Measurements from ENCODE around the gene ETFA. TPM values are rescaled to one million over a fixed set of nuclear protein-coding genes. Genes with fewer than 3 reads are reported as not detected.
A peak's percentile ranks its signal among the peaks of the same experiment; 100 is the strongest.

Gene ETFA
- total and polyA plus RNA-seq, 4 experiments from 2014 or later, result 47.7 to 106 (median 76.5) TPM

DNA sequence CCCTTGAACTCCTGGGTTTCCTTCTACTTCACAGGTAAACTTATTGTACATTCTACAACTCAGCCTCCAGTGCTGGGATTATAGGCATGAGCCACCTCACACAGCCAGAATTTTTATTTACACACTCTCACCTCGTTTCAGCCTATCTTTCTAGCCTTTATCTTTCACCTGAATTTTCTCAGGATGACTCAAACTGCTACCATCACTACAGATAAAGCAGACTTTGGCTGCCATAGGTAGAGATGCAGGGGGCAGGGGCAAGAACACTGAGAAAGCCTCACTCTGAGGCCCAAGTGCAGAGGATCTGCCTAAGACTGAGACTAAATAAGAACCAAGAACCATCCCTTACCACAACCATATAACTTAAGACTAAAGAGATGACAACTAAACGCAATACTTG, 59.0 kb downstream of the ETFA start:
- H3K27ac Mint-ChIP-seq, result no peak overlapping the region
- no peaks in the 10 kb centered on the region for H3K4me1 ChIP-seq (ENCODE audit: insufficient read depth, low read length)
- H3K27ac ChIP-seq (ENCODE audit: low read depth, low read length), result no peak overlapping the region
- H3K4me3 ChIP-seq (ENCODE audit: low read length in 2 of 2), result no peak overlapping the region
- H3K27me3 ChIP-seq (ENCODE audit: insufficient read depth, low read length), result no peaks in the 10 kb centered on the region
- H3K4me1 Mint-ChIP-seq, result peaks cover 0 to 1% (median under 1%) of the 10 kb centered on the region in 4 donors
- peaks cover 0 to 15% of the 10 kb centered on the region in 2 donors for H3K36me3 Mint-ChIP-seq
- no peak overlapping the region for H3K4me3 Mint-ChIP-seq
- intact Hi-C loops (cut with micrococcal nuclease), result no loop called here
- H3K36me3 ChIP-seq (ENCODE audit: insufficient read depth, low read length), result no peaks in the 10 kb centered on the region
- H3K9me3 ChIP-seq (ENCODE audit: control insufficient read depth in 1 of 2, low read length in 2 of 2), result no peaks in the 10 kb centered on the region
- H3K27me3 Mint-ChIP-seq, result no peaks in the 10 kb centered on the region
- H3K9me3 Mint-ChIP-seq, result no peaks in the 10 kb centered on the region
- ChIA-PET CTCF (ENCODE audit: partially characterized antibody) (no interaction called here), POLR2A (ENCODE audit: partially characterized antibody) (no interaction called here)
- no peak for DNase-seq

GRCh38 chr15:76251717-76252116, 59.6 kb downstream of the ETFA start:
- DNase-seq, result no peak
- Mint-ChIP-seq H3K4me3 (no peak overlapping the region), H3K27ac (no peak overlapping the region), H3K4me1 (peaks cover 0 to 1% (median under 1%) of the 10 kb centered on the region in 4 donors), H3K36me3 (peaks cover 0 to 11% of the 10 kb centered on the region in 2 donors), H3K27me3 (no peaks in the 10 kb centered on the region), H3K9me3 (no peaks in the 10 kb centered on the region)
- ChIA-PET CTCF (ENCODE audit: partially characterized antibody) (no interaction called here), POLR2A (ENCODE audit: partially characterized antibody) (no interaction called here)
- no peak overlapping the region for H3K27ac ChIP-seq (ENCODE audit: low read depth, low read length)
- no peaks in the 10 kb centered on the region for H3K36me3 ChIP-seq (ENCODE audit: insufficient read depth, low read length)
- no peaks in the 10 kb centered on the region for H3K27me3 ChIP-seq (ENCODE audit: insufficient read depth, low read length)
- intact Hi-C loops (cut with micrococcal nuclease), result no loop called here
- H3K4me3 ChIP-seq (ENCODE audit: low read length in 2 of 2), result no peak overlapping the region
- H3K9me3 ChIP-seq (ENCODE audit: control insufficient read depth in 1 of 2, low read length in 2 of 2), result no peaks in the 10 kb centered on the region
- H3K4me1 ChIP-seq (ENCODE audit: insufficient read depth, low read length), result no peaks in the 10 kb centered on the region

GRCh38 chr15:76245072-76245610, 66.1 kb downstream of the ETFA start:
- POLR2A ChIA-PET (ENCODE audit: partially characterized antibody), result no interaction called here
- H3K27ac ChIP-seq (ENCODE audit: low read depth, low read length), result no peak overlapping the region
- no peak overlapping the region for H3K4me3 ChIP-seq (ENCODE audit: low read length in 2 of 2)
- H3K27me3 ChIP-seq (ENCODE audit: insufficient read depth, low read length), result no peaks in the 10 kb centered on the region
- H3K9me3 ChIP-seq (ENCODE audit: control insufficient read depth in 1 of 2, low read length in 2 of 2), result no peaks in the 10 kb centered on the region
- no peaks in the 10 kb centered on the region for H3K9me3 Mint-ChIP-seq
- no peak for DNase-seq
- no peak overlapping the region for H3K27ac Mint-ChIP-seq
- intact Hi-C loops (cut with micrococcal nuclease), result no loop called here
- CTCF ChIA-PET (ENCODE audit: partially characterized antibody), result interaction anchor here (2.0 kb wide), 1 partner anchor 10 kb away, joined by 7 read pairs; no protein-coding TSS in a partner anchor
- no peaks in the 10 kb centered on the region for H3K36me3 ChIP-seq (ENCODE audit: insufficient read depth, low read length)
- H3K36me3 Mint-ChIP-seq, result peaks cover 10 to 16% of the 10 kb centered on the region in 2 donors
- H3K27me3 Mint-ChIP-seq, result no peaks in the 10 kb centered on the region
- H3K4me1 ChIP-seq (ENCODE audit: insufficient read depth, low read length), result no peaks in the 10 kb centered on the region
- no peak overlapping the region for H3K4me3 Mint-ChIP-seq
- peaks cover 0 to 1% (median under 1%) of the 10 kb centered on the region in 4 donors for H3K4me1 Mint-ChIP-seq

DNA sequence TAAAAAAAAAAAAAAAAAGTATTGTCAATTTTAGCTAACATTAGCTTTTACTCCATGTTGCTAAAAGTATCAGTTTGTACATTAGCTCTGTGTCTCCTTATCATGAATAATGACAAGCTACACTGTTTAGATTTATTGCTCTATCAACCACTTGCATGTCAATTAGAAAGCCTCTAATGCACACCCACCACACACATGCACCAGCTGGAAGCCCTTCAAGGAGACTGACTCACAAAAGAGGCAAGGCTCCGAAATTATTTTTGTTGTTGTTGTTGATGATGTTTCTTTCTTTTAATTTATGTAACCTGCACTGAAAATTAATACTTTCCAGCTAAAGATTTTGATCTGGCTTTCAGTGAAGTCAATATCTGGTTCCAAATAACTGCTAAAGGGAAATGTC, 71.5 kb downstream of the ETFA start:
- H3K4me3 ChIP-seq (ENCODE audit: low read length in 2 of 2), result no peak overlapping the region
- Mint-ChIP-seq H3K36me3 (peaks cover 10 to 12% of the 10 kb centered on the region in 2 donors), H3K9me3 (no peaks in the 10 kb centered on the region), H3K4me3 (no peak overlapping the region), H3K4me1 (no peaks in the 10 kb centered on the region), H3K27me3 (no peaks in the 10 kb centered on the region), H3K27ac (peak overlapping the region in 2 of 7 donors; percentile 34 to 48)
- POLR2A ChIA-PET (ENCODE audit: partially characterized antibody), result interaction anchor here (0.7 kb wide), 1 partner anchor 59 kb away, joined by 3 read pairs; no protein-coding TSS in a partner anchor
- H3K4me1 ChIP-seq (ENCODE audit: insufficient read depth, low read length), result no peaks in the 10 kb centered on the region
- intact Hi-C loops (cut with micrococcal nuclease), result loop anchor here (10.0 kb wide), 2 partner anchors 45 to 625 kb away; no protein-coding TSS in a partner anchor
- no peak for DNase-seq
- no peak overlapping the region for H3K27ac ChIP-seq (ENCODE audit: low read depth, low read length)
- no peaks in the 10 kb centered on the region for H3K27me3 ChIP-seq (ENCODE audit: insufficient read depth, low read length)
- CTCF ChIA-PET (ENCODE audit: partially characterized antibody), result interaction anchor here (0.5 to 1.5 kb wide), 2 partner anchors 85 to 134 kb away, joined by 3 to 4 read pairs; no protein-coding TSS in a partner anchor
- H3K36me3 ChIP-seq (ENCODE audit: insufficient read depth, low read length), result no peaks in the 10 kb centered on the region
- no peaks in the 10 kb centered on the region for H3K9me3 ChIP-seq (ENCODE audit: control insufficient read depth in 1 of 2, low read length in 2 of 2)

GRCh38 chr15:76236350-76236749, 74.9 kb downstream of the ETFA start:
- POLR2A ChIA-PET (ENCODE audit: partially characterized antibody), result no interaction called here
- H3K27me3 ChIP-seq (ENCODE audit: insufficient read depth, low read length), result no peaks in the 10 kb centered on the region
- Mint-ChIP-seq H3K4me3 (no peak overlapping the region), H3K36me3 (peaks cover 5 to 16% of the 10 kb centered on the region in 2 donors), H3K27ac (peak overlapping the region in 1 of 7 donors; percentile 78), H3K9me3 (no peaks in the 10 kb centered on the region), H3K4me1 (no peaks in the 10 kb centered on the region), H3K27me3 (no peaks in the 10 kb centered on the region)
- intact Hi-C loops (cut with micrococcal nuclease), result loop anchor here (10.0 kb wide), 2 partner anchors 48 to 628 kb away; no protein-coding TSS in a partner anchor
- no peak overlapping the region for H3K27ac ChIP-seq (ENCODE audit: low read depth, low read length)
- CTCF ChIA-PET (ENCODE audit: partially characterized antibody), result interaction anchor here (0.9 to 1.3 kb wide), 3 partner anchors 8 to 54 kb away, joined by 3 to 7 read pairs (median 3); no protein-coding TSS in a partner anchor
- no peaks in the 10 kb centered on the region for H3K9me3 ChIP-seq (ENCODE audit: control insufficient read depth in 1 of 2, low read length in 2 of 2)
- no peaks in the 10 kb centered on the region for H3K4me1 ChIP-seq (ENCODE audit: insufficient read depth, low read length)
- no peaks in the 10 kb centered on the region for H3K36me3 ChIP-seq (ENCODE audit: insufficient read depth, low read length)
- H3K4me3 ChIP-seq (ENCODE audit: low read length in 2 of 2), result no peak overlapping the region
- no peak for DNase-seq

DNA sequence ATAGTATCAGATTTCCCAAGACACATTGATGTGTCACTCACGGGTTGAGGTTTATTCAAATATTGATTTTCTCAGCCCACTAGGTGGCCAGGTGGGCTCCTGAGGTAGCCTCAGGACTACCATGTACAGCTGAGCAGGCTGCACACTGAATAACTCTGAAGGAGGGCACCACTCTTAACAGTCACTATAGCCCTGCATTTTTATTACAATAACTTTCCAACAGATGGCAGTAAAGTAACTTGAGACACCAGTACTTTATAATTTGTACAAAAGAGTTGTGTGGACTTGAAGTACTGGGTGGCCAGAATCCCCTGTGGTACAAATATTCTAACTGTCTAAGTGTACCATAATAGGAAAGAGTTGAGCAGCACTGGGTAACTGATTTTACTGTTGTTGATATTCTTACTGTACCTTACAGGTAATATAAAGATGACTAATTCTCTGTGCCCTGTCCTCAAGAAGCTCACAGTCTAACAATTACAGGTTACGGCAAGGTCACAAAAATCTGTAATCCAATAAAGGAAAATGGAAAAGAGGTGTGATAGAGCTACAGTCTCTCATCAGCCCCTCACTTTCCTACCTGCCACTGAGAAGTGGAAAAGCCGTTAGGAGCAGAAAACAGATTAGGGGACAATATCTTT, 76.0 kb downstream of the ETFA start:
- peaks cover 10 to 23% of the 10 kb centered on the region in 2 donors for H3K36me3 Mint-ChIP-seq
- DNase-seq, result peak in 4 of 5 donors; percentile 27 to 45 (median 33)
- no peaks in the 10 kb centered on the region for H3K27me3 Mint-ChIP-seq
- H3K4me1 ChIP-seq (ENCODE audit: insufficient read depth, low read length), result no peaks in the 10 kb centered on the region
- no peak overlapping the region for H3K27ac ChIP-seq (ENCODE audit: low read depth, low read length)
- no peaks in the 10 kb centered on the region for H3K9me3 ChIP-seq (ENCODE audit: control insufficient read depth in 1 of 2, low read length in 2 of 2)
- H3K4me3 ChIP-seq (ENCODE audit: low read length in 2 of 2), result no peak overlapping the region
- ChIA-PET POLR2A (ENCODE audit: partially characterized antibody) (interaction anchor here (0.6 kb wide), 1 partner anchor 277 kb away, joined by 3 read pairs; no protein-coding TSS in a partner anchor), CTCF (ENCODE audit: partially characterized antibody) (interaction anchor here (0.9 to 1.7 kb wide), 7 partner anchors 9 to 632 kb away, joined by 3 to 7 read pairs (median 3); no protein-coding TSS in a partner anchor)
- H3K27ac Mint-ChIP-seq, result peak overlapping the region in 1 of 7 donors; percentile 36
- no peak overlapping the region for H3K4me3 Mint-ChIP-seq
- intact Hi-C loops (cut with micrococcal nuclease), result loop anchor here (10.0 kb wide), 2 partner anchors 49 to 629 kb away; no protein-coding TSS in a partner anchor
- no peaks in the 10 kb centered on the region for H3K27me3 ChIP-seq (ENCODE audit: insufficient read depth, low read length)
- H3K9me3 Mint-ChIP-seq, result no peaks in the 10 kb centered on the region
- peaks cover 5% of the 10 kb centered on the region for H3K36me3 ChIP-seq (ENCODE audit: insufficient read depth, low read length)
- H3K4me1 Mint-ChIP-seq, result no peaks in the 10 kb centered on the region

DNA sequence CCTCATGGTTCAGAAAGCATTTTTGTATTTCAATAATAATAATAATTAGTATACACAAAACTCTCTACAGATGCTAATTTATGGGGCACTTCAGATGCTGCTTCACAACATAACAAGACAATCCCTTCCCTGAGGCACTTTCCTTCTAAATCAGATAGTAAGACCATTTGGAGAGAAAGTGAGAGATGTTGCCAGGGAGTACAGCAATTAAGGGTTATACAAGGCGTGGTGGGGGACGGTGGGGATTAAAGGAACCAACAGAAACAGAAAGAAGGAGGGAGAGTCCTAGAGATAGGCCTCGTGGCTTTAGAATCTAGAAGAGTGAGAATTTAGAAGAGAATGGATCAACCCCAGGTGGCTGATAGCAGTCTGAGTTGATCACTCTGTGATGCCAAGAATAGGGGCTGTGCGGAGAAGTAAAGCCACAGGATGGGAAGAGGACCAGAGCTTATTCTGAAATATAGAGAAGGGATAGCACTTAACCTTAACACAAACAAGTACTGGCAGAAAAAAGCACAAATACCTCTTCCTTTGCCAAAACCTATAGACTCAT, 76.9 kb downstream of the ETFA start:
- Histone ChIP-seq H3K36me3 (ENCODE audit: insufficient read depth, low read length) (peaks cover 5% of the 10 kb centered on the region), H3K4me1 (ENCODE audit: insufficient read depth, low read length) (no peaks in the 10 kb centered on the region), H3K4me3 (ENCODE audit: low read length in 2 of 2) (no peak overlapping the region), H3K9me3 (ENCODE audit: control insufficient read depth in 1 of 2, low read length in 2 of 2) (no peaks in the 10 kb centered on the region), H3K27ac (ENCODE audit: low read depth, low read length) (no peak overlapping the region), H3K27me3 (ENCODE audit: insufficient read depth, low read length) (no peaks in the 10 kb centered on the region)
- Mint-ChIP-seq H3K4me1 (no peaks in the 10 kb centered on the region), H3K27me3 (no peaks in the 10 kb centered on the region), H3K4me3 (no peak overlapping the region), H3K27ac (peak overlapping the region in 1 of 7 donors; percentile 76), H3K36me3 (peaks cover 10 to 24% of the 10 kb centered on the region in 2 donors), H3K9me3 (no peaks in the 10 kb centered on the region)
- DNase-seq, result no peak
- CTCF ChIA-PET (ENCODE audit: partially characterized antibody), result interaction anchor here (1.1 to 1.7 kb wide), 3 partner anchors 11 to 633 kb away, joined by 3 to 5 read pairs (median 3); no protein-coding TSS in a partner anchor
- POLR2A ChIA-PET (ENCODE audit: partially characterized antibody), result interaction anchor here (0.6 kb wide), 1 partner anchor 278 kb away, joined by 3 read pairs; no protein-coding TSS in a partner anchor
- intact Hi-C loops (cut with micrococcal nuclease), result loop anchor here (10.0 kb wide), 2 partner anchors 50 to 630 kb away; no protein-coding TSS in a partner anchor

All from CD4-positive, alpha-beta memory T cell (primary cell).